NCI-H748 treated with DMSO at 0.1 percent for 48 hours (cell line): ENCODE measurements around the gene TNNI3K.
"Not testable (repeated sequence)": the region's sequence is repeated elsewhere in the genome, so short reads cannot be mapped to it uniquely, and the experiment has no call there.

Source experiments
- DNase-seq: peaks from one replicate; lab custom pipeline; 2025; lab: John Stamatoyannopoulos, UW

The TNNI3K gene, protein sequence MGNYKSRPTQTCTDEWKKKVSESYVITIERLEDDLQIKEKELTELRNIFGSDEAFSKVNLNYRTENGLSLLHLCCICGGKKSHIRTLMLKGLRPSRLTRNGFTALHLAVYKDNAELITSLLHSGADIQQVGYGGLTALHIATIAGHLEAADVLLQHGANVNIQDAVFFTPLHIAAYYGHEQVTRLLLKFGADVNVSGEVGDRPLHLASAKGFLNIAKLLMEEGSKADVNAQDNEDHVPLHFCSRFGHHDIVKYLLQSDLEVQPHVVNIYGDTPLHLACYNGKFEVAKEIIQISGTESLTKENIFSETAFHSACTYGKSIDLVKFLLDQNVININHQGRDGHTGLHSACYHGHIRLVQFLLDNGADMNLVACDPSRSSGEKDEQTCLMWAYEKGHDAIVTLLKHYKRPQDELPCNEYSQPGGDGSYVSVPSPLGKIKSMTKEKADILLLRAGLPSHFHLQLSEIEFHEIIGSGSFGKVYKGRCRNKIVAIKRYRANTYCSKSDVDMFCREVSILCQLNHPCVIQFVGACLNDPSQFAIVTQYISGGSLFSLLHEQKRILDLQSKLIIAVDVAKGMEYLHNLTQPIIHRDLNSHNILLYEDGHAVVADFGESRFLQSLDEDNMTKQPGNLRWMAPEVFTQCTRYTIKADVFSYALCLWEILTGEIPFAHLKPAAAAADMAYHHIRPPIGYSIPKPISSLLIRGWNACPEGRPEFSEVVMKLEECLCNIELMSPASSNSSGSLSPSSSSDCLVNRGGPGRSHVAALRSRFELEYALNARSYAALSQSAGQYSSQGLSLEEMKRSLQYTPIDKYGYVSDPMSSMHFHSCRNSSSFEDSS

DNA sequence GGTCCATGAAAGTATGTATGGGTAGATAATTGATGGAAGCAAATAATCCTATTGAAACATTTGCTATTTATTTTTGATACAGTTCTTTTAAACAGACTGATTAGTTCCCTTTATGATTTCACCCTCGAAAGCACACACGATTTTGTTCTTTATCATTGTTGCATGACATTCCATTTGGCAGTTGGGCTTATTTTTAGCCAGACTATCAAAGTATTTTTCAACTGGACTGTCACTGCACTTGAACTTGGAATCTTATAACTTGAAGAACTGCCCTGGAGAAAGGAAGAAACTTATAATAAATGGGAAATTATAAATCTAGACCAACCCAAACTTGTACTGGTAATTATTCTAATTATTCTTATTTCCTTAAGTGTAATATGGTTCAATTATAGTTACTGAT lies at the start of gene TNNI3K:
TNNI3K (plus strand) TSS at position 235 of the 400 bp plus-strand sequence; CDS start at position 300, 65 bp downstream.
- no peak for DNase-seq

- DNase-seq, result no peak
Observed at GRCh38 chr1:74193908-74194307, 41.3 kb upstream of the TNNI3K start.

GRCh38 chr1:74195339-74195738 lies 39.8 kb upstream of the TNNI3K start:
- DNase-seq, result no peak

DNA sequence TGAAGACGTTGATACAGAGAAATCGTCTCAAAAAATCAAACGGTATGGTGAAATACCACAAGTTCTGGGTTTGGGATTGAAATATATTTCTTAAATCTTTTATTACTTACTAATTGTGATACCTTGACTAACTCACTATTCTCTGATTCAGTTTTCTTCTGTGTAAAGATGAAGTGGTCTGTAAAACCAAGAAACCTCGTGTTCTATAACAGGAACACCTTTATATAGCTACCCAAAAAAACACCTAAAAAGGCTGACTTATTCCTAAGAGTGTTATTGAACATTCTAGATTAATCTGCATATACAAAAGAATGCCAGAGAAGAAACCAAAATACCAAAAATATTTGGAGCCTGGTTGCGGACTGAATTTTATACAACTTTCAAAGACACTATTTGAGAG lies 37.9 kb upstream of the TNNI3K start:
- no peak for DNase-seq

- DNase-seq, result peak; percentile 96
Observed at GRCh38 chr1:74197657-74198552, 37.3 kb upstream of the TNNI3K start, which contains the start of the genes FPGT and LRRIQ3. FPGT (plus strand) TSS chr1:74198242; CDS start chr1:74198279, 37 bp downstream. LRRIQ3 (minus strand) TSS chr1:74198176; CDS start chr1:74183684, 14,492 bp downstream.

DNA sequence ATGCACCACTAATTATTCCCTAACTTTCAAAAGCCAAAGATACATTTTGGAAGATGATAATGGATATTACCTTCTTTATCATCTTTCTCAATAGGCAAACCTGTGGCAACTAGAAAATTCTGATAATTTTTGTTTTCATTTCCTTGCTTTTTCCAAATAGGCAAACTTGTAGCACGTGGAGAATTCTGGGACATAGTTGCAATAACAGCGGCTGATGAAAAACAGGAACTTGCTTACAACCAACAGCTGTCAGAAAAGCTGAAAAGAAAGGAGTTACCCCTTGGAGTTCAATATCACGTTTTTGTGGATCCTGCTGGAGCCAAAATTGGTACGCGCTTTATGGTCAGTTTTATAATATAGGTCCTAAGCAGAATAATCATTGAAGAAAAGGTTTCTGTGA lies 35.7 kb upstream of the TNNI3K start:
- DNase-seq, result no peak

DNA sequence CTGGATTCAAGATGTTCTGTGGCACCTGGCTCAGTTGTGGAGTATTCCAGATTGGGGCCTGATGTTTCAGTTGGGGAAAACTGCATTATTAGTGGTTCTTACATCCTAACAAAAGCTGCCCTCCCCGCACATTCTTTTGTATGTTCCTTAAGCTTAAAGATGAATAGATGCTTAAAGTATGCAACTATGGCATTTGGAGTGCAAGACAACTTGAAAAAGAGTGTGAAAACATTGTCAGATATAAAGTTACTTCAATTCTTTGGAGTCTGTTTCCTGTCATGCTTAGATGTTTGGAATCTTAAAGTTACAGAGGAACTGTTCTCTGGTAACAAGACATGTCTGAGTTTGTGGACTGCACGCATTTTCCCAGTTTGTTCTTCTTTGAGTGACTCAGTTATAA lies 29.9 kb upstream of the TNNI3K start:
- no peak for DNase-seq

DNA sequence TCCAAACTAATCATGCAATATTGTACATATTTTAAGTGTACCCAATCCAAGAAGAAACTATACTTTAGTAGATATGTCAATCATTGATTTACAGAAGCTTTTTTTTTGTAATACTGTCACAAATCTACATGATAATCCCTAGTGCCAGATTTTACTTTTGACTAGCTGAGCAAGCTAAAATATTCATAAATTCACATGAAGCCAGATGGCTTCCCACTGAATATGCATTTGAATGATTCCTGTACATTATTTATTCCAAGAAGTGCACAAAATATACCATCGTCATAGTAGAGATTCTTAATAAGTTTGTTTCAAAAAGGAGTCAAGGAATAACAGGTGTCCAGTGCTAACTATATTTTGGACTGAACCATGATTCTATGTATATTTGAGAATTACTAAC lies 20.0 kb upstream of the TNNI3K start:
- DNase-seq, result no peak

GRCh38 chr1:74222701-74223100 lies 12.5 kb upstream of the TNNI3K start:
- DNase-seq, result no peak

- DNase-seq, result no peak
Observed at GRCh38 chr1:74223453-74223852, 11.7 kb upstream of the TNNI3K start.

- DNase-seq, result no peak
Observed at GRCh38 chr1:74236440-74236839, 1.3 kb downstream of the TNNI3K start.

GRCh38 chr1:74237035-74237434 lies 1.8 kb downstream of the TNNI3K start:
- DNase-seq, result no peak

- no peak for DNase-seq
Observed at GRCh38 chr1:74237787-74238186, 2.6 kb downstream of the TNNI3K start.

DNA sequence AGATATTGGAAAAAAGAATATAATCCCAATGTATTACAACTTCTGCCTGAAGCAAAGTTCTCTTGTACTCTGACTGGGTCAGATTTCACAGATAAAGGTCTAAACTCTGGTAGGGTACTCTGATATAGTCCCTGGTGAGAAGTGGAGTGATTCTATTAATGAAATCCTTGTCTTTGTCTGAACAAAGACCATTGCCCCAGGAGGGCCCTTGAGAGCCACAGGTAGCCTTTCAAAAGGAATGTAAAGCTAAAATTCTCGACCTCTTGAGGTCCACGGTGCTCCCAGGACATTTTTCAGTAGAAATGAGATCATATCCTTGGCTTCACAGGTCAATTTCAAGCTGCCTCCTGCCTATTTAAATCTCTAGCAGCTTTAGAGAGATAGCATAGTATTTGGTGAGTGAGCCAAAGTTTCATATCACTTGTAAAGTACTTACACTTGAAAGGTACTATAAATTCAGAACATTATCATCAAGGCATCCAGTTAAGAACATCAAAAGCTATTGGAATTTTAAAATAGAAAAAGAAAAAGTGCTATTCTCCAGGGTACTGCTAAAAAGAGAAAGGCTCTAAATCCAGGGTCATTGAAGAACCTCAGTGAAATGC lies 10.1 kb downstream of the TNNI3K start:
- no peak for DNase-seq

DNA sequence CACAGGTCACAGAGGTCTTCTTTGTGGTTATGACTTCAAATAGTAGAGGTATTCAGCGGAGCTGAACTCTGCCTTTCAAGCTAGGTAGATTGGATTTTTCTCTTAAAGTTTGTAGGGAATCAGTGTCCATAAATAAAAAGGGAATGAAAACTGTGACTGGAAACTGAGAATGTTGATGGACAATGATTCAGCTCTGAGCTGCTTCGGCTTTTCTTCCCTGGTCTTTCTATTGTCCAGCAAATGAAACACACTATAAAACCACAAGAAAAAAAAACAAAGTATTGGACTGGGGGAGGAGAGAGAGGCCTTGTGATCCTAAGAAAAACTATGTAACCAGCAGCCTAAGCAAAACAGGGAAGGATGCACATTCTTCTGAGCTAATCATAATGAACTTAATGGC lies 11.1 kb downstream of the TNNI3K start:
- no peak for DNase-seq

DNA sequence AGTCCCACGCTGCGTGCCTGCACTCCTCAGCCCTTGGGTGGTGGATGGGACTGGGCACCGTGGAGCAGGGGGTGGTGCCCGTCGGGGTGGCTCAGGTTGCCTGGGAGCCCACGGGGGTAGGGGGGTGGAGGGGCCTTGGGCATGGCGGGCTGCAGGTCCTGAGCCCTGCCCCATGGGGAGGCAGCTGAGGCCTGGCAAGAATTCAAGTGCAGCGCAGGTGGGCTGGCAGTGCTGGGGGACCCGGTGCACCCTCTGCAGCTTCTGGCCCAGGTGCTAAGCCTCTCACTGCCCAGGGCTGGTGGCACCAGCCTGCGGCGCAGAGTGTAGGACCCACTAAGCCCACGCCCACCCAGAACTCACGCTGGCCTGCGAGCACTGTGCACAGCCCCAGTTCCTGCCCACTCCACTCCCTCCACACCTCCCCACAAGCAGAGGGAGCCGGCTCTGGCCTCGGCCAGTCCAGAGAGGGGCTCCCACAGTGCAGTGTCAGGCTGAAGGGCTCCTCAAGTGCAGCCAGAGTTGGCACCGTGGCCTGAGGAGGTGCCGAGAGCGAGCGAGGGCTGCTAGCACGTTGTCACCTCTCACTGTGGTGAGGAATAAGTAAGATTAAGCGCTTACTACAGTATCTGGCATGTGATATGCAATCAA lies 12.8 kb downstream of the TNNI3K start:
- DNase-seq, result no peak

GRCh38 chr1:74253243-74253824 lies 18.1 kb downstream of the TNNI3K start:
- not testable (repeated sequence) for DNase-seq

DNA sequence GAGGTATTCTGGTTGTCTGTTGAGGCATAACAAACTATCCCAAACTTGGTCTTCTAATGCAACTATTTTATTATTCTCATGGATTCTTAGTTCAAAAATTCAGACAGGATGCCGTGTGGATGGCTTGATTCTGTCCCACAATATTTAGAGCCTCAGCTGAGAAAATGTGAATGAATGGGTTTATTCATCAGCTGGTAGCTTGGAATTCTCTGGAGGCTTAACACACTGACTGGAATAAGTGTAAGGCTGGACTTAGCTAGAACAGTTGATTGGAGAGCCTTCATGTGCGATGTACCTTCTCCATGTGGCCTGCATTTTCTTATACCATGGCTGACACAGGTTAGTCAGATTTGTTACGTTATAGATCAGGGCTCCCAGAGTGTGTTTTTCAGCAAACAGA lies 30.8 kb downstream of the TNNI3K start:
- no peak for DNase-seq

GRCh38 chr1:74271503-74271902 lies 36.3 kb downstream of the TNNI3K start:
- no peak for DNase-seq

- no peak for DNase-seq
Observed at GRCh38 chr1:74280642-74281396, 45.6 kb downstream of the TNNI3K start.
